GM19351 (cell line): Measurements from ENCODE around the gene EVI5L.
A peak's percentile ranks its signal among the peaks of the same experiment; 100 is the strongest.

Experiments used
- ATAC-seq: cut with Tn5 transposase; IDR thresholded peaks from one replicate; pipeline ENCODE4 v1.9.1; 2021; ENCODE audit warnings: mild to moderate bottlenecking, moderate library complexity; ENCODE audit not compliant: unreplicated experiment

The EVI5L gene

GRCh38 chr19:7894612-7895309 lies 64.7 kb downstream of the EVI5L start:
- no peak for ATAC-seq

GRCh38 chr19:7895565-7895964 lies 65.5 kb downstream of the EVI5L start:
- no peak for ATAC-seq

- ATAC-seq, result no peak
Observed at GRCh38 chr19:7897292-7897691, 67.3 kb downstream of the EVI5L start.

GRCh38 chr19:7898967-7899366 lies 68.9 kb downstream of the EVI5L start:
- no peak for ATAC-seq

DNA sequence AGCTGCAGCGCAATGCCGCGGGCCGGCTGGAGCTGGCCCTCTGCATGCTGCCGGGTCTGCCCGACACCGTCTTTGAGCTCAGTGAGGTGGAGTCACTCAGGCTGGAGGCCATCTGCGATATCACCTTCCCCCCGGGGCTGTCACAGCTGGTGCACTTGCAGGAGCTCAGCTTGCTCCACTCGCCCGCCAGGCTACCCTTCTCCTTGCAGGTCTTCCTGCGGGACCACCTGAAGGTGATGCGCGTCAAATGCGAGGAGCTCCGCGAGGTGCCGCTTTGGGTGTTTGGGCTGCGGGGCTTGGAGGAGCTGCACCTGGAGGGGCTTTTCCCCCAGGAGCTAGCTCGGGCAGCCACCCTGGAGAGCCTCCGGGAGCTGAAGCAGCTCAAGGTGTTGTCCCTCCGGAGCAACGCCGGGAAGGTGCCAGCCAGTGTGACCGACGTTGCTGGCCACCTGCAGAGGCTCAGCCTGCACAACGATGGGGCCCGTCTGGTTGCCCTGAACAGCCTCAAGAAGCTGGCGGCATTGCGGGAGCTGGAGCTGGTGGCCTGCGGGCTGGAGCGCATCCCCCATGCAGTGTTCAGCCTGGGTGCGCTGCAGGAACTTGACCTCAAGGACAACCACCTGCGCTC lies 69.8 kb downstream of the EVI5L start:
- ATAC-seq, result no peak

DNA sequence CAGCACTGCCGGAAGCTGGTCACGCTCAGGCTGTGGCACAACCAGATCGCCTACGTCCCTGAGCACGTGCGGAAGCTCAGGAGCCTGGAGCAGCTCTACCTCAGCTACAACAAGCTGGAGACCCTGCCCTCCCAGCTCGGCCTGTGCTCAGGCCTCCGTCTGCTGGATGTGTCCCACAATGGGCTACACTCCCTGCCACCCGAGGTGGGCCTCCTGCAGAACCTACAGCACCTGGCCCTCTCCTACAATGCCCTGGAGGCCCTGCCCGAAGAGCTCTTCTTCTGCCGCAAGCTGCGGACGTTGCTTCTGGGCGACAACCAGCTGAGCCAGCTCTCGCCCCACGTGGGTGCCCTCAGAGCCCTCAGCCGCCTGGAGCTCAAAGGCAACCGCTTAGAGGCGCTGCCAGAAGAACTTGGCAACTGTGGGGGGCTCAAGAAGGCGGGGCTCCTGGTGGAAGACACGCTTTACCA lies 70.4 kb downstream of the EVI5L start:
- ATAC-seq, result no peak

DNA sequence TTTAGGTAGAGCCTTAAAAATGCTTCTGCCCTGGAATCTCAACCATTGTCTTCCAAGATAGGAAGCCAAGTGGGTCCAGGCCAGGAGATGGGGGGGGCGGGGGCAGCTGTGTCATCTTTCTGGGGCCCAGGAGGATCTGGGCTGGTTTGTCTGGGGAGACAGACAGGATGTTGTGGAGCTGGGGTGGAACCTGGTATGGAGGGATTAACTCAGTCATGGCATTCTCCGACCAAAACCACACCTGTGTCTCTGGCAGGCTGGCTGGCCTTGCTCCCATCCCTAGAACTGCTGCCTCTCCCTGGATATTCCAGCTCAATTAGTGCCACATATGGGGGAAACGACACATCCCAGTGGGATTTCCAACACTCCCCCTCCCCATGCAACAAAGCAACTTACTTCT lies 70.9 kb downstream of the EVI5L start:
- ATAC-seq, result no peak

GRCh38 chr19:7901337-7901736 lies 71.3 kb downstream of the EVI5L start:
- no peak for ATAC-seq

DNA sequence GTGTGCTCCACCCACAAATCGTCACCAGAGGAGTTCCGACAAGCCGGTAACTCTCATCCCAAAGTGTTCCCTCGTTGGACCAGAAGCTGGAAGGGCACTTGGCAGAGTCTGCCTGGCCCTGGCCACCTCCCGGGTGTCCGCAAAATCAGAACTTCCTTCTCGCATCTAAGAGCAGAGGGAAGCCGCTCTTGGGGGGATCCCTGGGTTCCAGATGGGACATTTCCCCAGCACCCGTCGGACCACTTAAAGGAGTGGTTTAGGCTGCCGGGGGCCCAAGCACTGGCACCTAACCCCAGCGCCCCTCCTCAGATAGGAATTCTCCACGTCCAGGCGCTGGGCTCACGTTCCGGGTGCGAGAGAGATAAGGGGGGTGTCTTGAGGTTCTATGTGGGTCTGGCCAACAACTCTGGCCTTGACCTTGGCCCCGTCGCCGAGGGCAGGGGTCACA lies 72.8 kb downstream of the EVI5L start:
- no peak for ATAC-seq

DNA sequence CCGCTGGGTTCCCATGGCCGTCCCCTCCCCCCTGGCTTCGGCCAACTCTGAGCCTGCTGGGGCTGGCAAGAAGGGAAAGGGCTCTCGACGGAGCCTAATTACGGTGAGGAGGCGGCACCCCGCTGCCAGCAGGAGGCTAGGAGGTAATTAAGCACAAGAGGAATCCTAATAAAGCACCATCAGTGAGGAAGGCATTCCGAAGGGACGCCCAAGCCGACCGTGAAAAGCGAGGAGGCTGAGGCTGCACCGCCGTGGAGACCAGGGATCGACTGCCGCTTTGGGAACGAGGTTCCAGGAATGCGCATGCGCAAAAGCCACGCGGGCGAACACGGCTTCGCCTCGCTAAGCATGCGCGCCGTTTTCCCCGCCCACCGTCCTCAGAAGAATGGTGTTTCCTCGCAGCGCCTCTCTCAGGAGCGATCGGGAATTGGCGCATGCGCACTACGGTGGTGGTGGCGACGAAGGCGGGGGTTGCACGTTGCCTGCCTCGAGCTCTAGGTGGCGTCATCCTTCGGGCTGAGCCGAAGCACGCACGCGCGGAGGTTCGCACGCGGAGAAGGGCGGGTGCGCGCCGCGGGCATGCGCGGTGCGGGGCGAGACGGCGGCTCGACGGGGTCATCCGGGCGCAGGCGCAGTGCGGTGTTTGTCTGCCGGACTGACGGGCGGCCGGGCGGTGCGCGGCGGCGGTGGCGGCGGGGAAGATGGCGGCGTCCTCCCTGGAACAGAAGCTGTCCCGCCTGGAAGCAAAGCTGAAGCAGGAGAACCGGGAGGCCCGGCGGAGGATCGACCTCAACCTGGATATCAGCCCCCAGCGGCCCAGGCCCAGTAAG lies 73.4 kb downstream of the EVI5L start, which contains the start of gene MAP2K7:
TSS of gene MAP2K7 (plus strand) at position 634 of the 830 bp plus-strand sequence. CDS start at position 702, 68 bp downstream.
- peak; percentile 80 for ATAC-seq

DNA sequence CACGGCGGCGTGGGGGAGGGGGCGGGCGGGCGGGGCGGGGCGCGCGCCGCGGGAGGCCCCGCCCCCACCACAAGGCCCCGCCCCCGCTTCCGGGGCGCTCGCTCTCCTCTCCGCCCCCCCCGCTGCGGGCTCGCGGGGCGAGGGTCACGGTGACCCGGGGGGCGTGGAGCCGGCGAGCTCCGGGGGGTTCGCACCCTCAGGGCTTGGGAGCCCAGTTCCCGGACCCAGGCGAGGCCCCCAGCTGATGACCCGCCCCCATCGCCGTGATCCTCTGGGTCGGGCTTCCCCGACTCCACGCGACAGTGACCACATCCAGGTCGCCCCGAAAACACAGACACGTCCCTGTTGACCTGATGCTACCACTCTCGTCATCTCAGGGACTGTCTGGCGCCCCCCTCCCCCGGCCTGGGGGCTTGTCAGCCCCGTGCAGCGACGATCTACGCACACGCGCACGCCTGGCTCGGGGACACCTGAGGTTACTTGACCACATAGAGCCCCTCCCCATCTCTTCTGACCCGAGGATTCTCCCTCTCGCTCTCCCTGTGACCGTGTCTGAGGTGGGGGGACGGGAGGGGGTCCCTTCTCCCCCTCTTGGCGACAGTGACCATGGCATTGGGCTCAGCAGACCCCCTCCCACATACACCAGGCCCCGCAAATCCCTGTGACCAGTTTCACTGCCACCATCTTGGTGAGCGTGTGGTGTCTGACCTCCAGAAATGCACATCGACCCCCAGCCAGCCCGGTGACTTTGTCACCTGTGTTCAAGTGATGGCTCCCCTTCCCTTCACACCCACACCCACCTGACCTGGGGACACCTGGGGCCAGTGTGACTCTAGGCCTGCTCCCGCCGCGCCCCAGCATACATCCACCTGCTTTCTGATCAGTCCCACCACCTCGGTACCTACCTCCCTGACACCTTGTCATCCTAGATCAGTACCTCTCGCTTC lies 74.3 kb downstream of the EVI5L start:
- ATAC-seq, result peak; percentile 31

DNA sequence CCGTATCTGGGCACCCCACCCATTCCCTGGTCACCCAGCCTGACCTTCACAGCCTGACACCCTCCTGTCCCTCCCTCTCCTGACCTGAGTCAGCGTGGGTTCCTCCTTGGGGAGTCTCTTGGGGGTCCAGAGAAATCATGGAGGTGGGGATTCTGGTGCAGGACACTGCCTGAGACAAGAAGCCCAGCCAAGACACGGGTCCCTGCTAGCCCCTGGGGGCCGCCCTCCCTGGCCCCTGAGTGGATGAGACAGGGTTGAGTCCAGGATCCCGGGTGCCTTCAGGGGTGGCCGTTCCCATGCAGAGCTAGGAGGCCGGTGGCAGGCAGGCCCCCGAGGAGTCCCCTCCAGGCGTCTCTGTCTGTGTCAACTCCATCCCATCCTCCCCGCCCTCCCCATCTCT lies 75.2 kb downstream of the EVI5L start:
- ATAC-seq, result no peak

GRCh38 chr19:7905859-7906258 lies 75.8 kb downstream of the EVI5L start:
- ATAC-seq, result no peak

DNA sequence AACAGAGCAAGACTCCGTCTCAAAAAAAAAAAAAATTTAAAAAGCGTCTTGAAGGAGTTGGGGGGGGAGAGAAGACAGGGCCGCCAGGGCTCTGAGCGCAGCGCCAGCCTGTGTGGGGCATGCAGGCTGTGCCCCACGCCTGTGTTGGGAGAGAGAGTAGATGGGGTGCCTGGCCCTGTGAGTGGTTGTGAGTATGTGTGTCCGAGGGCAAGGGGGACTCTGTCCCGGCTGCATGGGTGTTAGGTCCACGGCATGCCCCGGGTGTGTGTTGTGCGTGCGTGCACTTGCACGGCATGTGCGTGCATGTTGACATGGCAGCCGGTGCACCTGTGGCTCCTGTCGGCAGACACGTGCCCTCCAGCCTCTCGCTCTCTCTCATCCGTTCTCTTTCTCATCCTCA lies 77.1 kb downstream of the EVI5L start:
- ATAC-seq, result no peak

DNA sequence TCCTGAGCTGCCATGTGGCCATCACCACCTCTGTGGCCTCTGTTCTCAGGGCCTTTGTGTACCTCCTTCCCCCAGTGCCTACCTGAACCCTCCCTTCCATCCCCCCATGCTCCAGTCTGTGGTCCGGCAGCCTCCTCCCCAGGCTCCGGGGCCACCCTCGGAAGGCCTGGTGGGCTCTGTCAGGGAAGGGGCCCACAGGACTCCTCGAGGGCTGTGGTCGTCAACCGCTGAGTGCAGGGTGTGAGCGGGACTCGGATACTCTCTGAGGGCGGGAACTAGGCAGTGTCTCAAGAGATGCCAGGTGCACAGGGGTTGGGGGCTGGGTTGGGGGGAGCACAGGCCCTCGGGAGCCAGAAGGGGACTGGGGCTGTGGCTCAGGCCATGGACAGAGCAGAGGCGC lies 77.5 kb downstream of the EVI5L start:
- no peak for ATAC-seq

DNA sequence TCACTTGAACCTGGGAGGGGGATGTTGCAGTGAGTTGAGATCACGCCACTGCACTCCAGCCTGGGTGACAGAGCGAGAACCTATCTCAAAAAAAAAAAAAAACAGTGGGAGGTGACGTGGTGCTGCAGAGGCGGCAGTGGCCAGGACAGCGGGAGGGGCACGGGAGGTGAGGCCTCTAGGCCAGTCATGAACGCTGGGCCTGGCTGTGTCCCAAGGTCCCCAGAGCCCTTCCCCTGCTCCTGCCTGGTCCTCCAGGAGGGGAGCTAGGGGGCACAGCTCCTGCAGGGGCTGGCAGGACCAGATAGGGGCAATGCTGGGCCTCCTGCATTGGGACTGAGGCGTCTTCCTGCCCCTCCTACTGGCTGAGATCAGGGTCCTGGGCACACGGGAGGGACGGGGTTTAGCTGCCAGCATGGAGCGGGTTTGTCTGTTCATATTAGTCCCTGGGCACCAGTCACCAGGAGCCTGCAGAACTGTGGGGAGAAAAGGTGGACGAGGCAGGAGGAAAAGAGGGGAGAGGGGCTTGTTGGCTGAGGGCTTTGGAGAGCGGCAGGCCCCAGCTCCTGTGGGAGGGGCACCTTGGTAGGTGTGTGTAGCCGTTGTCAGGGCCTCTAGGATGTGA lies 78.2 kb downstream of the EVI5L start:
- no peak for ATAC-seq

- no peak for ATAC-seq
Observed at GRCh38 chr19:7908742-7909461, 78.9 kb downstream of the EVI5L start.

DNA sequence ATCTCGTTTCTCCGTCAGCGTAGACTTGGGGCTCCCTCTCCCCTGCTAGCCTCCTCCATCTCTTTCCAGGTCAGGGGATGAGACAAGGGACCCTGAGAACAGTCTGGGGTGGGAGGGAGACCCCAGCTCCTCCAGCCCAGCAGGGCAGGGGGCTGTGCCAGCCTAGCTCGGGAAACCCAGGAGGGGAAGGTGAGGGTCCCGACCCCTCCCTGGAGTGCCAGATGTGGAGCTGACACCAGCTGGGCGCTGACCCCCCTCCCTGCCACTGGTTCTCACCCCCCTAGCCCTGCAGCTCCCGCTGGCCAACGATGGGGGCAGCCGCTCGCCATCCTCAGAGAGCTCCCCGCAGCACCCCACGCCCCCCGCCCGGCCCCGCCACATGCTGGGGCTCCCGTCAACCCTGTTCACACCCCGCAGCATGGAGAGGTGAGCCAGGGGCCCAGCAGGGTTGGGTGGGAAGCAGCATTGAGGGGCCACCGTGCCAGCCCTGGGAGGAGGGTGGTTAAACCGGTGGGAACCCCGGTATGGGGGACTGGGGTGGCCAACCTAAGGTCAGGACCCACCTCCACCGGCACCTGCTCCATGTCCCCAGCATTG lies 79.6 kb downstream of the EVI5L start:
- ATAC-seq, result no peak
